GM23338 (cell line): ENCODE results near the gene BOD1. TPM values are rescaled to one million over a fixed set of nuclear protein-coding genes. Genes with fewer than 3 reads are reported as not detected.

Source experiments
- ATAC-seq: fragments of 200-7000 bp; cut with Tn5 transposase; 3 replicates; pipeline ENCODE4 v1.9.1; 2020
- DNase-seq: peaks from one replicate; pipeline ENCODE4 v3.0.0-alpha.2; 2015; ENCODE audit warnings: low spot score
- H2AFZ ChIP-seq: fragments of 200-600 bp; sonication (generic); 2 replicates; pipeline ENCODE4 v1.8.0; 2016; ENCODE audit warnings: antibody characterized with exemption, mild to moderate bottlenecking, moderate library complexity
- H3F3A ChIP-seq: fragments of 200-600 bp; sonication (generic); replicated peaks from 2 replicates; pipeline ENCODE4 v1.8.0; 2017; ENCODE audit warnings: antibody characterized with exemption, mixed run types, low read depth
- H3K27ac ChIP-seq: fragments of 200-600 bp; sonication (generic); 2 replicates; pipeline ENCODE4 v1.6.1; 2016; ENCODE audit warnings: low read depth
- H3K27me3 ChIP-seq: fragments of 200-600 bp; sonication (generic); 2 replicates; pipeline ENCODE4 v1.8.0; 2016; ENCODE audit warnings: mild to moderate bottlenecking, mixed run types, moderate library complexity; ENCODE audit not compliant: insufficient read depth
- H3K36me3 ChIP-seq: fragments of 200-600 bp; sonication (generic); 2 replicates; pipeline ENCODE4 v1.8.0; 2016; ENCODE audit warnings: mild to moderate bottlenecking; ENCODE audit not compliant: insufficient read depth
- H3K4me1 ChIP-seq: fragments of 200-600 bp; sonication (generic); 2 replicates; pipeline ENCODE4 v1.8.0; 2016; ENCODE audit warnings: mild to moderate bottlenecking, moderate library complexity; ENCODE audit not compliant: insufficient read depth
- H3K4me2 ChIP-seq: fragments of 200-600 bp; sonication (generic); 2 replicates; pipeline ENCODE4 v1.7.1; 2017; ENCODE audit warnings: mixed run types
- H3K4me3 ChIP-seq: fragments of 200-600 bp; sonication (generic); 2 replicates; pipeline ENCODE4 v1.6.1; 2016; ENCODE audit warnings: mixed run types
- H3K79me2 ChIP-seq: fragments of 200-600 bp; sonication (generic); replicated peaks from 2 replicates; pipeline ENCODE4 v1.8.0; 2017; ENCODE audit warnings: mild to moderate bottlenecking; ENCODE audit not compliant: insufficient read depth
- H3K9me2 ChIP-seq: fragments of 200-600 bp; sonication (generic); 2 replicates; pipeline ENCODE4 v1.8.0; 2017; ENCODE audit not compliant: insufficient read depth
- H4K20me1 ChIP-seq: fragments of 200-600 bp; sonication (generic); replicated peaks from 2 replicates; pipeline ENCODE4 v1.8.0; 2017; ENCODE audit warnings: mild to moderate bottlenecking; ENCODE audit not compliant: insufficient read depth
- H3K27ac Mint-ChIP-seq: 2 replicates; pipeline ENCODE4 v1.8.0; 2020; ENCODE audit warnings: inconsistent platforms, mild to moderate bottlenecking, moderate library complexity, mixed read lengths
- H3K27me3 Mint-ChIP-seq: 3 replicates; pipeline ENCODE4 v1.8.0; 2022; ENCODE audit warnings: low read depth, mild to moderate bottlenecking, moderate library complexity, mixed read lengths, inconsistent platforms; ENCODE audit not compliant: insufficient read depth, poor library complexity
- H3K36me3 Mint-ChIP-seq: 3 replicates; pipeline ENCODE4 v1.8.0; 2021; ENCODE audit warnings: low read depth, mild to moderate bottlenecking, inconsistent platforms, moderate library complexity, mixed read lengths
- H3K4me1 Mint-ChIP-seq: 3 replicates; pipeline ENCODE4 v1.8.0; 2020; ENCODE audit warnings: mild to moderate bottlenecking, inconsistent platforms, mixed read lengths
- H3K4me3 Mint-ChIP-seq: 3 replicates; pipeline ENCODE4 v1.8.0; 2021; ENCODE audit warnings: moderate library complexity, mild to moderate bottlenecking, inconsistent platforms, mixed read lengths
- H3K9me3 Mint-ChIP-seq: 3 replicates; pipeline ENCODE4 v1.8.0; 2020; ENCODE audit warnings: moderate library complexity, mild to moderate bottlenecking, inconsistent platforms, mixed read lengths
- NANOG ChIP-seq: IDR thresholded peaks from 2 replicates; pipeline ENCODE4 v1.6.1; 2016; ENCODE audit warnings: antibody characterized with exemption, borderline replicate concordance
- polyA plus RNA-seq: library from polyadenylated mRNA; unstranded; fragments of >200 nt; fragmentation: Nextera tagmentation; extraction: Ambion mirVana; gene quantifications from 2 replicates; pipeline ENCODE4 v1.2.1, GENCODE V29; 2016
- total RNA-seq: library from RNA; depleted of rRNA; stranded (reverse); fragments of >200 nt; shearing (Covaris generic); gene quantifications from 2 replicates; pipeline ENCODE4 v1.2.3, GENCODE V29; 2014
- TF ChIP-seq, protein P1 (sequence below): IDR thresholded peaks from one replicate; pipeline ENCODE4 v1.6.1; 2018; ENCODE audit warnings: antibody characterized with exemption; ENCODE audit not compliant: unreplicated experiment
- TF ChIP-seq, protein P2 (sequence below), 2 experiments: fragments of 200-600 bp in 1 of 2; sonication (generic) in 1 of 2; conservative IDR thresholded peaks; 2 replicates each; pipeline versions ENCODE4 v1.5.1 to v1.6.1; 2016 to 2017; ENCODE audit warnings: antibody characterized with exemption in 2 of 2, low read depth in 2 of 2, mild to moderate bottlenecking in 2 of 2, moderate library complexity in 1 of 2

Gene BOD1
- total and polyA plus RNA-seq, 2 experiments from 2014 or later: 94.7 to 141 TPM

DNA sequence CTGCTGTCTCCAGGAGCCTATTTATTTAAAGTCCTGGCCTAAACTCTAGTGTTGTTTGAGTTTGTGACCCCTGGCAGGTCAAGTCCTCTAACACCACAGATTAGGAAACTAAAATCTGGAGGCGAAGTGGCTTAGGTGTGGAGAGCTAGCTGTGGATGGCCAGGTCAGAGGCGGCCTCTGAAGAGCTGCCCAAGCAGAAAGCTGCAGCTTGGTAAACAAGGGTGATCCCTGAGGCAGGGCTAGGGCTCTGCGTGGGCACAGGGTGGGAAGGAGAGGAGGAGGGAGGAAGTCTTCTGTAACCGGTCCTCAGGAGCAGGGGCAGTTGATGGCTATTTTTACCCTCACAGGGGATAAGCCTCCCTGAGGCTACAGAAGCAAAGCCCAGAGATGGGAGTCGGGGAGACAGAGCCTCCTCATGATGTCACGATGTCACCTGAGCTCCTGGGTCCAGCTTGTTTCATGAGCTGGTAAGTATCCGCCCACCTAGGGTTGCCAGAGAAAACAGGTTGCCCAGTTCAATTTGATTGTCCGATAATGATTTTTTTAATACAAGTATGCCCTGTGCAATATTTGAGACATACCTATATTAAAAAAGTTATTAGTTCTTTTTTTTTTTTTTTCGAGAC is 25.9 kb upstream of the BOD1 start:
- Histone ChIP-seq H3K27me3 (no peaks in the 10 kb centered on the region), H3K4me1 (peaks cover 40% of the 10 kb centered on the region), H2AFZ (peak overlapping the region; percentile 72; the same call in 1 of the 2 replicates), H3K4me2 (no peak overlapping the region), H3K9me2 (no peaks in the 10 kb centered on the region), H4K20me1 (no peaks in the 10 kb centered on the region), H3K79me2 (no peaks in the 10 kb centered on the region), H3K36me3 (no peaks in the 10 kb centered on the region), H3K4me3 (no peak overlapping the region), H3K27ac (no peak overlapping the region), H3F3A (no peaks in the 10 kb centered on the region)
- no peaks in the 10 kb centered on the region for H3K9me3 Mint-ChIP-seq
- H3K4me3 Mint-ChIP-seq: no peak overlapping the region
- H3K4me1 Mint-ChIP-seq: peaks cover 58% of the 10 kb centered on the region
- H3K27me3 Mint-ChIP-seq: peaks cover 13% of the 10 kb centered on the region
- ATAC-seq (no peak), DNase-seq (no peak)
- no peak overlapping the region for H3K27ac Mint-ChIP-seq
- H3K36me3 Mint-ChIP-seq: no peaks in the 10 kb centered on the region
- TF ChIP-seq, protein P1, sequence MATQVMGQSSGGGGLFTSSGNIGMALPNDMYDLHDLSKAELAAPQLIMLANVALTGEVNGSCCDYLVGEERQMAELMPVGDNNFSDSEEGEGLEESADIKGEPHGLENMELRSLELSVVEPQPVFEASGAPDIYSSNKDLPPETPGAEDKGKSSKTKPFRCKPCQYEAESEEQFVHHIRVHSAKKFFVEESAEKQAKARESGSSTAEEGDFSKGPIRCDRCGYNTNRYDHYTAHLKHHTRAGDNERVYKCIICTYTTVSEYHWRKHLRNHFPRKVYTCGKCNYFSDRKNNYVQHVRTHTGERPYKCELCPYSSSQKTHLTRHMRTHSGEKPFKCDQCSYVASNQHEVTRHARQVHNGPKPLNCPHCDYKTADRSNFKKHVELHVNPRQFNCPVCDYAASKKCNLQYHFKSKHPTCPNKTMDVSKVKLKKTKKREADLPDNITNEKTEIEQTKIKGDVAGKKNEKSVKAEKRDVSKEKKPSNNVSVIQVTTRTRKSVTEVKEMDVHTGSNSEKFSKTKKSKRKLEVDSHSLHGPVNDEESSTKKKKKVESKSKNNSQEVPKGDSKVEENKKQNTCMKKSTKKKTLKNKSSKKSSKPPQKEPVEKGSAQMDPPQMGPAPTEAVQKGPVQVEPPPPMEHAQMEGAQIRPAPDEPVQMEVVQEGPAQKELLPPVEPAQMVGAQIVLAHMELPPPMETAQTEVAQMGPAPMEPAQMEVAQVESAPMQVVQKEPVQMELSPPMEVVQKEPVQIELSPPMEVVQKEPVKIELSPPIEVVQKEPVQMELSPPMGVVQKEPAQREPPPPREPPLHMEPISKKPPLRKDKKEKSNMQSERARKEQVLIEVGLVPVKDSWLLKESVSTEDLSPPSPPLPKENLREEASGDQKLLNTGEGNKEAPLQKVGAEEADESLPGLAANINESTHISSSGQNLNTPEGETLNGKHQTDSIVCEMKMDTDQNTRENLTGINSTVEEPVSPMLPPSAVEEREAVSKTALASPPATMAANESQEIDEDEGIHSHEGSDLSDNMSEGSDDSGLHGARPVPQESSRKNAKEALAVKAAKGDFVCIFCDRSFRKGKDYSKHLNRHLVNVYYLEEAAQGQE: no peak
- no peak for TF ChIP-seq NANOG

DNA sequence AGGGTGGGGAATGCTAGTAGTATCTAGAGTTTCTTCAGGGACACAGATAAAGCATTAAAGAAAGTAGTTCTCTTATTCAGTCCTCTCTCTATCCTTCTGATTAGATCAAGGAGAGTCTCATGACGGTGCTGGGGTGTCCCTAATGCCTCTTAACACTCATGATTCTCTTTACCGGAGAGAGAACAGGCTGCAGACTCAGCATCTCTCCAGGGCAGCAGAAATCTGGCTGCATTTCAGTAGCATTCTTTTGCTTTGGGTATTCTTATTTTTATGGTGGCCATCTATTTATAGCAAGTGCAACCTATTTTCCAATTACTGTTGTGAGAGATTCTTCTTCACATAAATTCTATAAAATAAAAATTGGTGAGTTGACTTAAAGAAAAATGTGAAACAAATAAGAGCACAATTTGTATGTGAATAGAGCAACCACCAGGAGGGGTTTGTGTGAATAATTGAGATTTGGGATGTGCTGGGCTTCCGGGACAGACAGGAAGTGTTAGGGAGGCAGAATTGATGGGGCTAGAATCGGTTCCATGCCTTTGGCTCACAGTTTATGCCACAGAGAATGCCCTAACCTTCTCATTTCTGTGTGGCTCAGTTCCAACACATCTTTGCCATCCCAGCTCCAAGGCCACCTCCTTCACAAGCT is 23.8 kb upstream of the BOD1 start:
- no peak overlapping the region for H3K4me3 ChIP-seq
- H3K9me2 ChIP-seq: no peaks in the 10 kb centered on the region
- no peaks in the 10 kb centered on the region for H3K36me3 ChIP-seq
- Mint-ChIP-seq H3K27me3 (peaks cover 14% of the 10 kb centered on the region), H3K27ac (no peak overlapping the region), H3K4me3 (no peak overlapping the region), H3K36me3 (no peaks in the 10 kb centered on the region), H3K4me1 (peaks cover 53% of the 10 kb centered on the region), H3K9me3 (no peaks in the 10 kb centered on the region)
- H3K4me1 ChIP-seq: peaks cover 34% of the 10 kb centered on the region; the same call in 1 of the 2 replicates
- TF ChIP-seq, protein P2, sequence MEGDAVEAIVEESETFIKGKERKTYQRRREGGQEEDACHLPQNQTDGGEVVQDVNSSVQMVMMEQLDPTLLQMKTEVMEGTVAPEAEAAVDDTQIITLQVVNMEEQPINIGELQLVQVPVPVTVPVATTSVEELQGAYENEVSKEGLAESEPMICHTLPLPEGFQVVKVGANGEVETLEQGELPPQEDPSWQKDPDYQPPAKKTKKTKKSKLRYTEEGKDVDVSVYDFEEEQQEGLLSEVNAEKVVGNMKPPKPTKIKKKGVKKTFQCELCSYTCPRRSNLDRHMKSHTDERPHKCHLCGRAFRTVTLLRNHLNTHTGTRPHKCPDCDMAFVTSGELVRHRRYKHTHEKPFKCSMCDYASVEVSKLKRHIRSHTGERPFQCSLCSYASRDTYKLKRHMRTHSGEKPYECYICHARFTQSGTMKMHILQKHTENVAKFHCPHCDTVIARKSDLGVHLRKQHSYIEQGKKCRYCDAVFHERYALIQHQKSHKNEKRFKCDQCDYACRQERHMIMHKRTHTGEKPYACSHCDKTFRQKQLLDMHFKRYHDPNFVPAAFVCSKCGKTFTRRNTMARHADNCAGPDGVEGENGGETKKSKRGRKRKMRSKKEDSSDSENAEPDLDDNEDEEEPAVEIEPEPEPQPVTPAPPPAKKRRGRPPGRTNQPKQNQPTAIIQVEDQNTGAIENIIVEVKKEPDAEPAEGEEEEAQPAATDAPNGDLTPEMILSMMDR (conservative IDR thresholded peaks at IDR 0.05; ENCODE audit: low read depth in 2 of 2): peak in 1 of 2 experiments; percentile 22; a peak in 1 of 4 replicates
- no peak for TF ChIP-seq NANOG
- DNase-seq: no peak
- no peak overlapping the region for H3K27ac ChIP-seq
- peak overlapping the region; percentile 26; the same call in 1 of the 2 replicates for H3K4me2 ChIP-seq
- no peak for ATAC-seq
- 0 out of 2 replicates have a peak, but pooled peaks cover 3% of the 10 kb centered on the region for H3F3A ChIP-seq
- H3K27me3 ChIP-seq: no peaks in the 10 kb centered on the region
- no peak overlapping the region for H2AFZ ChIP-seq
- no peaks in the 10 kb centered on the region for H4K20me1 ChIP-seq
- H3K79me2 ChIP-seq: no peaks in the 10 kb centered on the region
